ENCODE results near the gene ING1. TPM values are rescaled to one million over a fixed set of nuclear protein-coding genes. Genes with fewer than 3 reads are reported as not detected.
"Not testable (repeated sequence)": the region's sequence is repeated elsewhere in the genome, so short reads cannot be mapped to it uniquely, and the experiment has no call there.

ING1 gene
- total RNA-seq, 3 donors from 2014 or later, result 21.0 to 26.1 (median 26.1) TPM

GRCh38 chr13:110685305-110686020, 28.0 kb upstream of the ING1 start:
- Histone ChIP-seq H3K4me1 (no peaks in the 10 kb centered on the region), H3K36me3 (no peaks in the 10 kb centered on the region), H3K9me3 (no peaks in the 10 kb centered on the region), H3K27me3 (no peaks in the 10 kb centered on the region), H3K4me3 (no peak overlapping the region), H3K27ac (no peak overlapping the region)
- DNase-seq (ENCODE audit: low spot score in 2 of 2), result no peak
- intact Hi-C loops (cut with DNase I; ENCODE audit: low total_unique reads), result no loop called here
- TF ChIP-seq POLR2AphosphoS5 (IDR thresholded peaks at IDR 0.05), result no peak
- no peak for TF ChIP-seq POLR2A (IDR thresholded peaks at IDR 0.05)
- no peak for TF ChIP-seq CTCF (IDR thresholded peaks at IDR 0.05)

- intact Hi-C loops (cut with DNase I; ENCODE audit: low total_unique reads), result no loop called here
- H3K9me3 ChIP-seq, result no peaks in the 10 kb centered on the region
- H3K27ac ChIP-seq, result no peak overlapping the region
- H3K36me3 ChIP-seq, result no peaks in the 10 kb centered on the region
- H3K27me3 ChIP-seq, result no peaks in the 10 kb centered on the region
- DNase-seq (ENCODE audit: low spot score in 2 of 2), result no peak
- H3K4me1 ChIP-seq, result no peaks in the 10 kb centered on the region
- TF ChIP-seq POLR2A (IDR thresholded peaks at IDR 0.05), result no peak
- TF ChIP-seq POLR2AphosphoS5 (IDR thresholded peaks at IDR 0.05), result no peak
- TF ChIP-seq CTCF (IDR thresholded peaks at IDR 0.05), result no peak
- no peak overlapping the region for H3K4me3 ChIP-seq
These were observed 25.8 kb upstream of the ING1 start for GRCh38 chr13:110687736-110688135.

GRCh38 chr13:110689041-110689440, 24.5 kb upstream of the ING1 start:
- no peaks in the 10 kb centered on the region for H3K9me3 ChIP-seq
- no peaks in the 10 kb centered on the region for H3K27me3 ChIP-seq
- no peak for DNase-seq (ENCODE audit: low spot score in 2 of 2)
- H3K27ac ChIP-seq, result no peak overlapping the region
- no peak overlapping the region for H3K4me3 ChIP-seq
- TF ChIP-seq CTCF (IDR thresholded peaks at IDR 0.05) (no peak), POLR2AphosphoS5 (IDR thresholded peaks at IDR 0.05) (no peak), POLR2A (IDR thresholded peaks at IDR 0.05) (no peak)
- intact Hi-C loops (cut with DNase I; ENCODE audit: low total_unique reads), result no loop called here
- no peaks in the 10 kb centered on the region for H3K4me1 ChIP-seq
- no peaks in the 10 kb centered on the region for H3K36me3 ChIP-seq

GRCh38 chr13:110689711-110690110, 23.8 kb upstream of the ING1 start:
- Histone ChIP-seq H3K27ac (no peak overlapping the region), H3K36me3 (no peaks in the 10 kb centered on the region), H3K4me3 (no peak overlapping the region), H3K27me3 (no peaks in the 10 kb centered on the region), H3K9me3 (no peaks in the 10 kb centered on the region), H3K4me1 (no peaks in the 10 kb centered on the region)
- intact Hi-C loops (cut with DNase I; ENCODE audit: low total_unique reads), result no loop called here
- DNase-seq (ENCODE audit: low spot score in 2 of 2), result no peak
- TF ChIP-seq CTCF (IDR thresholded peaks at IDR 0.05) (no peak), POLR2A (IDR thresholded peaks at IDR 0.05) (no peak), POLR2AphosphoS5 (IDR thresholded peaks at IDR 0.05) (no peak)

GRCh38 chr13:110690516-110690915, 23.0 kb upstream of the ING1 start:
- Histone ChIP-seq H3K36me3 (no peaks in the 10 kb centered on the region), H3K27ac (no peak overlapping the region), H3K27me3 (no peaks in the 10 kb centered on the region), H3K4me3 (no peak overlapping the region), H3K4me1 (no peaks in the 10 kb centered on the region), H3K9me3 (no peaks in the 10 kb centered on the region)
- TF ChIP-seq POLR2AphosphoS5 (IDR thresholded peaks at IDR 0.05), result no peak
- no peak for TF ChIP-seq POLR2A (IDR thresholded peaks at IDR 0.05)
- no peak for TF ChIP-seq CTCF (IDR thresholded peaks at IDR 0.05)
- no peak for DNase-seq (ENCODE audit: low spot score in 2 of 2)
- intact Hi-C loops (cut with DNase I; ENCODE audit: low total_unique reads), result no loop called here

- H3K4me1 ChIP-seq; H3K27ac ChIP-seq; H3K27me3 ChIP-seq; H3K36me3 ChIP-seq; DNase-seq (ENCODE audit: low spot score in 2 of 2); H3K9me3 ChIP-seq; intact Hi-C loops (cut with DNase I; ENCODE audit: low total_unique reads); H3K4me3 ChIP-seq: not testable (repeated sequence)
These were observed 17.7 kb upstream of the ING1 start for GRCh38 chr13:110695774-110696173.

All from breast epithelium (tissue), 4 donors.